ENCODE data around the gene PRKAG1.

The PRKAG1 gene

DNA sequence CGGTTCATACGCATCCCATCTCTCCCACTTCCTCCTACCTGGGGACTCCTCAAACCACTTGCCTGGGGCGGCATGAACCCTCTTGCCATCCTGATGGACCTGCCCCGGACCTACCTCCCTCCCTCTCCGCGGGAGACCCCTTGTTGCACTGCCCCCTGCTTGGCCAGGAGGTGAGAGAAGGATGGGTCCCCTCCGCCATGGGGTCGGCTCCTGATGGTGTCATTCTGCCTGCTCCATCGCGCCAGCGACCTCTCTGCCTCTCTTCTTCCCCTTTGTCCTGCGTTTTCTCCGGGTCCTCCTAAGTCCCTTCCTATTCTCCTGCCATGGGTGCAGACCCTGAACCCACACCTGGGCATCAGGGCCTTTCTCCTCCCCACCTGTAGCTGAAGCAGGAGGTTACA lies 36.8 kb downstream of the PRKAG1 start:
- no peak for DNase-seq (ENCODE audit: low spot score)

DNA sequence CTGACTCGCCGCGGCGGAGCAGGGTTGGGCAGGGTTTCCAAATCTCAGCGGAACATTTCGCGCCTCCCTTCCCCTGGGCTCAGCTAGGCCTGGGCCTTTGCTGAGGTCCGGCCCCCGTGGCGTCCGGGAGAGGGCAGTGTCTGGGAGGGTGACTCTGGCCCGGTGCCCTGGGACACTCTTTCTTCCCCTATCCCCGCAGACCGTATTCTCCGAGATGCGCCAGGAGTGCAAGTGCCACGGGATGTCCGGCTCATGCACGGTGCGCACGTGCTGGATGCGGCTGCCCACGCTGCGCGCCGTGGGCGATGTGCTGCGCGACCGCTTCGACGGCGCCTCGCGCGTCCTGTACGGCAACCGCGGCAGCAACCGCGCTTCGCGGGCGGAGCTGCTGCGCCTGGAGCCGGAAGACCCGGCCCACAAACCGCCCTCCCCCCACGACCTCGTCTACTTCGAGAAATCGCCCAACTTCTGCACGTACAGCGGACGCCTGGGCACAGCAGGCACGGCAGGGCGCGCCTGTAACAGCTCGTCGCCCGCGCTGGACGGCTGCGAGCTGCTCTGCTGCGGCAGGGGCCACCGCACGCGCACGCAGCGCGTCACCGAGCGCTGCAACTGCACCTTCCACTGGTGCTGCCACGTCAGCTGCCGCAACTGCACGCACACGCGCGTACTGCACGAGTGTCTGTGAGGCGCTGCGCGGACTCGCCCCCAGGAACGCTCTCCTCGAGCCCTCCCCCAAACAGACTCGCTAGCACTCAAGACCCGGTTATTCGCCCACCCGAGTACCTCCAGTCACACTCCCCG lies 37.4 kb downstream of the PRKAG1 start:
- DNase-seq (ENCODE audit: low spot score): no peak

DNA sequence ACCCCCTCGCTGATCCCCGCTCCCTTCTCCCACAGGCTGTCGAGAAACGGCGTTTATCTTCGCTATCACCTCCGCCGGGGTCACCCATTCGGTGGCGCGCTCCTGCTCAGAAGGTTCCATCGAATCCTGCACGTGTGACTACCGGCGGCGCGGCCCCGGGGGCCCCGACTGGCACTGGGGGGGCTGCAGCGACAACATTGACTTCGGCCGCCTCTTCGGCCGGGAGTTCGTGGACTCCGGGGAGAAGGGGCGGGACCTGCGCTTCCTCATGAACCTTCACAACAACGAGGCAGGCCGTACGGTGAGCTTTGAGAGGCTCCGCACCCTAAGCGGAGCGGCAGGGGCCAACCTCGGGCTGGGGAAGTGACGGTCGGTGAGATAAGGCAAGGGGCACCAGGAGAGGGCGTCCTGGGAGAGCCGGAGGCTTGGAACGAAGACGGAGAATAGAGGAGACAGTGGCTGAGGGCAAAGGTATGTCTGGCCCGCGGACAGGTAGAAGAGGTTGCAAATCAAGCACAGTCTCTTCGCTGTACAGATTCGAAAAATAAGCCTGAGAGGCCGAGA lies 38.1 kb downstream of the PRKAG1 start:
- no peak for DNase-seq (ENCODE audit: low spot score)

- DNase-seq (ENCODE audit: low spot score): no peak
These were observed 38.8 kb downstream of the PRKAG1 start for GRCh38 chr12:48979602-48980388.

GRCh38 chr12:48978741-48979601 lies 39.6 kb downstream of the PRKAG1 start:
- DNase-seq (ENCODE audit: low spot score): no peak

- no peak for DNase-seq (ENCODE audit: low spot score)
These were observed 40.3 kb downstream of the PRKAG1 start, which contains the start of gene WNT1 for GRCh38 chr12:48978291-48978740. Gene WNT1 (plus strand): TSS chr12:48978322. CDS start chr12:48978651, 329 bp downstream.

DNA sequence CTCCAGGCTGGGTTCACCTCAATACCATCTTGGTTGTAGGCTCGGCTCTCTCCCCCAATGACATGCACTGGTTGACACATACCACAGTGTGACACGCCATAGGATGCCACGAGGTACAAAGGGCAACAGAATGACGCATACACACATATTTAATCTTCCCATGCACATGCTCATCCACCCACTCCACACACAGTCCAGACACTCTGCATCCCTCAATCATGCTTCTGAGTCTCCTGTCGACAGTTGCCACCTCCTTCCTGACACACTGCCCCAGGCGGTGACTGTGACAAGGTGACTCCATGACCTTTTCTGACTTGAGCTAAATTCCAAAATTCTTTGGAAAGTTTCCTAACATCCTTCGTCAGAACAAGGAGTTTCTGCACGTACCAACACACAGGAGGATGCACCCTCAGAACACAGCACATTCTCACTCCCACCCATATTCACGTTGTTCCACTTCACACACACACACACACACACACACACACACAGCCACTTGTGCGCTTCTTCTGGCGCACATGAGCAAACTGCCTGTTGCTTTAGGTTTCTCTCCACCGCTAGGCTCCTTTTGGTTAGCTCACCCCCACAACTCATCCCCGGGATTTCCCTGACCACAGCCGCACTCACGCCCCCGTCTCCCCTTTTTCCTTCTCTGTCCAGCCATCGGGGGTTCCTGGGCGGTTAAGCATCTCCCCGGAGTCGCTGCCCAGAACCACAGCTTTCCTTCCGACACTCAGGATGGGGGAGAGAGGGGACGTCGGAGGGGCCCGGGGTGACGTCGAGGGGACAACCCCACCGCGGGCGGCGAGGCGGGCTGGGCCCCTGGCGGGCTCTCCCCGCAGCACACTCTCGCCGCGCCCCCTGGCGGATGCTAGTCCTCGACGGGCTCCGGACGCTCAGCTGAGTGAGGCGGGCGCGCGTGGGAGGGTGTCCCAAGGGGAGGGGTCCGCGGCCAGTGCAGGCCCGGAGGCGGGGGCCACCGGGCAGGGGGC lies 41.0 kb downstream of the PRKAG1 start:
- DNase-seq (ENCODE audit: low spot score): no peak

- no peak for DNase-seq (ENCODE audit: low spot score)
These were observed 44.5 kb downstream of the PRKAG1 start for GRCh38 chr12:48973941-48974673.

- DNase-seq (ENCODE audit: low spot score): no peak
These were observed 45.0 kb downstream of the PRKAG1 start for GRCh38 chr12:48973531-48973930.

- no peak for DNase-seq (ENCODE audit: low spot score)
These were observed 45.6 kb downstream of the PRKAG1 start for GRCh38 chr12:48972952-48973483.

GRCh38 chr12:48972213-48972951 lies 46.2 kb downstream of the PRKAG1 start:
- peak; percentile 50 for DNase-seq (ENCODE audit: low spot score)

- DNase-seq (ENCODE audit: low spot score): no peak
These were observed 47.8 kb downstream of the PRKAG1 start for GRCh38 chr12:48970702-48971334.

GRCh38 chr12:48969833-48970701 lies 48.5 kb downstream of the PRKAG1 start:
- DNase-seq (ENCODE audit: low spot score): no peak

DNA sequence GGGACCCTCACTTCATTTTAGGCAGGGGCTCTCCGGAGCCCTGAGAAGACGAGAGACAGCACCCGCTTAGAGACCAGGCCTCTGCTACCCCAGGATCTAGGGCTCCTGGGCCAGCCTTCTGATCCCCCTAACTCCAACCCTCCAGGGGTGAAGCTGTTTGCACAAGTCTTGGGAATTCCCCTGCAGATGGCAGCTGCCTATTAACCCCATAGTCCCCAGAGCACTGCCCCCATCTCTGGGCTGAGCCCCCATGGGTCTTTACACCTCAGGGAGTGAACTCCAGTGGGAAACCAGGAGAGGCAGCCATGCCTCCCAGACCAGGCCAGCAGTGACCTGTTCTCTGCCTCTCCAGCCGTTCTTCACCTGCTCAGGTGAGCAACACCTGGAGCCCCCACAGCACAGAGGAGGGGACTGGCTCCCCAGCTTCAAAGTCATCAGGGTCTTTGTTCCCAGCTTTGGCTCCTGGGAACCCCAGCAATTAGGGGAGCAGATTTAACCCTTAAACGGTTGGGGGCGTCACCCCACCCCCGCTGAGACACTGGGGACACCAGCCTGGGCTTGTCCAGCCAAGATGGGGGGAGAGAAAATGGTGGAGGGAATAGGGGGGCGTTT lies 49.3 kb downstream of the PRKAG1 start:
- no peak for DNase-seq (ENCODE audit: low spot score)

- DNase-seq (ENCODE audit: low spot score): no peak
These were observed 50.1 kb downstream of the PRKAG1 start for GRCh38 chr12:48968467-48968866.

DNA sequence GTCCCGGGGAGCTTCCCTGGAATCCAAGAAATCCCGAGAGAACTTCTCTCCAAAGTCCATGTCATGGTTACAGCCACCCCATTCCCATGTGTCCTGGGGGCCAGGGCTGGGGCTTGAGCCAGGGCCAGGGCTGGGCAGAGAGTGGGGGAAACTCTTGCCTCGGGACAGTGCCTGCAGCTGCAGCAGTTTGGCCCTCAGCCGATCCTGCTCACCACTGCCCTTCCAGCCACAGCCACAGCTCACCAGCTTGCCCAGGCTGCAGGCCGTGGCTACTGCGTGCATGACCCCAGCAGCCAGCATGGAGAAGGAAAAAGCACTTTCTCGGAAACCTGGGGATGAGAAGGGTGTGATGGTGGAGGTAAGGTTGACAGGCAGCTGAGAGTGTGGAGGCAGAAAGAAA lies 50.6 kb downstream of the PRKAG1 start:
- DNase-seq (ENCODE audit: low spot score): no peak
